Stimulated activated naive CD8-positive, alpha-beta T cell treated with anti-CD3 and anti-CD28 coated beads, Interleukin-15, Interleukin-2, amounts not matched to agents 100 U/mL and 50 U/mL, for 24 hours (primary cell): ENCODE results near the gene MEIS1.

Experiments used
- ATAC-seq: fragments of 150-1000 bp; cut with Tn5 transposase; one replicate; pipeline ENCODE4 v1.10.0; 2021
- DNase-seq: peaks from one replicate; pipeline ENCODE4 v3.0.0; 2021

MEIS1 gene

DNA sequence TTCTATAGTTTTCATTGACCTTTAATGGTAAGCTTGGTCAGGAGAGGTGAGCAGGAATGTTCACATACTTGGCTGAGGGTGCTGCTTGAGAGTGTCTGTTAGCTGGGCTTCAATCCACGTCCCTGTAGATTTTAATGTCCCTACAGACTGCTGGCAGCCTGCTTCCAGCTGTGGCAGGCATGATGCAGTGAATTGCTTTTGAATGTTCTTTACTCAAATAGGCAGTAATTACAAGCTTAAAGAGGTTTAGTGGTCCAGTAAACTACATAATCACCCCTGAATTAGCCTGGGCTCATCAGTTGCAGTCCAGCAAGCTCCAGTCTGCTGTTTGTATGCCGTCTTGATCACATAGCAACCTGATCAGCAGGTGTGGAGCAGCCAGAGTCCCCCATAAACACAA lies 102.1 kb downstream of the MEIS1 start:
- no peak for ATAC-seq
- DNase-seq, result no peak

DNA sequence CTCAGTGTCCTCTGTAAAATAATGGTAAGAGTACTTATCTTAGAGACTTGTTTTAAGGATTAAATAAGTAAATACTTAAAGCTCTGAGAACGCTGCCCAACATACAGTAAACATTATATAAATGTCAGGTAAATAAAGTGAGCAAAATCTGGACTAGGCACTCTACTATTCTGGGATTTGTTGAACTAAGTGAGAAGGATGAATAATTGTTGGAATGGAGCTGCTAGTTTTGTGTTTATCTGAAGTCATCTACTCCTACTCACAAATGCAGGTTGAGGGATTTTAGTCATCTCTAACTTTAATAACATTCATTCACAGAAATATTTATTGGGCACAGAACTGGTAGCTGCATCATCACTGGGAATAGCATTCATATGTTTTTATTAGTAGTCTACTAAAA lies 103.4 kb downstream of the MEIS1 start:
- ATAC-seq (no peak), DNase-seq (no peak)

DNA sequence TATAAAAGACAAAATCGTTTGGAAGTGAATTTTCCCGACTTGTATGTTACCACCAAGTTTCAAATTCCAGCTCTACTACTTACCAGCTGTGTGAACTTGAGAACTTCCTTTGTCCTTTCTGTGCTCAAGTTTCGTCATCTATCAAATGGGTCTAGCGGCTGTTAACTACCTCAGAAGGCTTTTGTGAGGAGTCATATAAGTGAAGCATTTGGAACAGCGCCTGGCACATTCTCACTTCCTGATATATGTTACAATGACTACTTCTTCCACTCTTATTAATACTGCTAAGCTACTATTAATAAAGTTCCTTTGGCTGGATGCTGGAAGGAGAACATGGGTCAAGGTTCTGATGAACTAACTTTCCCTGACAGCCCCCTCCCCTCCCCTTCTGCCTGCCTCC lies 104.5 kb downstream of the MEIS1 start:
- no peak for DNase-seq
- ATAC-seq, result no peak

DNA sequence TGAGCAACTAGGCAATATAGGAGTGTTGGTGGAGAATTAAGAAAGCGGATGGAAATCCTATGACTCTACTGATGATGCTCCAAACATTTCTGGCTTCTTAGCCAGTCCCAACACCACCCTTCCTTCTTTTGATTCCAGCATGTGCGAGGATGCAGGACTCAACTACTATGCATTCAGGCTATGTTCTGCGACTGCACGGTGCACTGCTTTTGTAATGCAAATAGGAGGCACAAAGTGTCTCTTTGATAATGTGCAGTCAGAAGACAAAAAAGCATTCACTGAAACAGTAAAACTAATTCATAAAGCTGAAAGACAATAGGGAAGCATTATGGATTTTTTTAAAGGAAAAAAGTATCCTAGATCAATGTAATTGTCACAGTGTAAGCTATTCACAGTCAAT lies 106.7 kb downstream of the MEIS1 start:
- ATAC-seq (no peak), DNase-seq (no peak)

DNA sequence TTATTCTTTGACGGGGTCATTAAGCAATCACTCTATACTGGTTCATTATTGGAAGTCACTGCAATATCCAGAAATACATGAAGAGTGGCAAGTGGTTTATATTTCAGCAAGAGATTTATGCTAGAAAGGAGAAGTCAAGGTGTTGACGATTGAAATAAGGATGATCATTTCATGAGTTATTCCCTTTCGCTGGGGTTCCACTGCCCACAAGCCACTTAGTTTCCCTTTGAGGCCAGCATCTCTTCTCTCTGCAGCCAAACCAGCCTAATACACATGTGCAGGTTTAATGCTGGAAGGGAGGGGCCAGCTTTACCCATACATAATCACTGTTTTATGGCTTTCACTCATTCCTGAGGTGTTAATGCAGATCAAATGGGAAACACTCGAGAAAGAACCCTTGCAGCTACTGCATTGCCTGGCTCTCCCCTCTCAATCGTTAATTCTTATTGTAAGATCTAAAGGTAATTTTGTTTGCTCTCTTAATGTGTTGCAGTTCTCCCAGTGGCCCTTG lies 108.4 kb downstream of the MEIS1 start:
- DNase-seq, result no peak
- ATAC-seq, result no peak

DNA sequence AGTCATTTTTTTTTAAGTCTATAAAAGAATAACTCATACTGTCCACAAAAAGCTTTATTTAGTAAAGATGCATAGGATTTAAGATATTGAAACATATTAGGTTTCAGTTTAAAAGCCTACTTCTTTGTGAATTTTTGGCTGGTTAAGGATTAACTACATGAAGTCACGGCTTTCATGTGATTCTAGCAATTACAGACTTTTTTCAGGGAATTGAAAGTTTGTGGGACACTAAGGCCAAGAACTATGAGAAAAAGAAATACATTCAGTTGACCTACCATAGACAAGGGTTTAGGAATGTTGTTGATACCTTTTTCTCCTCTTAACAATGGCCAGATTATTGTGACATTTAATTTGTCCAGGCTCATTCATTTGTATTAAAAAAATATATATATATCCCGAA lies 109.3 kb downstream of the MEIS1 start:
- DNase-seq, result no peak
- no peak for ATAC-seq

DNA sequence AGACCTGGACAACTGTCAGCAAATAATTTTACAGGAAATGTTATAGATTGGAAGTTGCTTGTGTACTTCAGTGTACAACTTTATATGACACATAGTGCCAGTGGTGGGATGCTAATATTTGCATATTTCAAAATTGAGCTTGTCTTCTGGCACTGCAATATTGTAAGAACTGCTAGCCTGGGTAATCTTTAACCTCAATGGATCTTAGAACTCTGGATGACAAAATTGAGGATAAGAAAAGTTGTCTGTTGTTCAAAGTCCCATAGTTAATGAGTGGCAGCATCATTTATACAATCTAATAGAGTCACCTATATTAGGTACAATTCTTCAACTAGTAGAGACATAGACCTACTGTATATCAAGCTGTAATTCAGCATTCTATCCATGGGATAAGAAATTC lies 110.3 kb downstream of the MEIS1 start:
- no peak for ATAC-seq
- DNase-seq, result no peak

DNA sequence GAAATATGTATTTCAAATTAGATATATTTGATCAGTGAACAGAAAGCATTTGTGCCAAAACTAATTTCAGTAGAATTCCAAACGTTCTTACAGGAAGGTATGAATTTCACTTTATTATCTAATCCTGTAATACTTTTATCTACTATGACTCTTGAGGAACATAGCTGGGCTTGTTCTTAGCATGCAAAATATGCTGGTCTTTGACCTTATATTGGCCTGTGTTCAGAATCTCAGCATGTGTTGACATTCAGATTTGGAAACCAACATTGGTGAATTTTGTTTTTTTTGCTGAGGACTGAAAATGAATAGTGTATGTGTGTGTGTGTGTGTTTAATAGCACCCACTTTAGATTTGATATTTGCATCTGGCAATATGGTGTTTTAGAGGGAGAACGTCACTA lies 112.2 kb downstream of the MEIS1 start:
- ATAC-seq (no peak), DNase-seq (no peak)

DNA sequence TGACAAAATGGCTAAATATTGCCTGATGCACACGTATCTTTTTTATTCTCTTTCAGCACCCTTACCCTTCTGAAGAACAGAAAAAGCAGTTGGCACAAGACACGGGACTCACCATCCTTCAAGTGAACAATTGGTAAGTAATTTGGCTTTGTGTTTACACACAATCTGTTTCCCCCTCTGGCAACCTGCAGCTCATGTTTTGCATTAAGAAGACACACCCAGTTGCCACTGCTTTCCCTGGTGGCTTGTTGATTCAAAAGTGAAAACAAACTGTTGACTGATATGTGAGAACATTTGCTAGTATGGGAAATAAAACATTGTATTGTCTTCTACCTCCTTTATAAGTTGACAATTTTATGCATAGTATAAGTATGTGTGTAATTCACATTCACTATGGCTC lies 113.0 kb downstream of the MEIS1 start:
- no peak for ATAC-seq
- no peak for DNase-seq

DNA sequence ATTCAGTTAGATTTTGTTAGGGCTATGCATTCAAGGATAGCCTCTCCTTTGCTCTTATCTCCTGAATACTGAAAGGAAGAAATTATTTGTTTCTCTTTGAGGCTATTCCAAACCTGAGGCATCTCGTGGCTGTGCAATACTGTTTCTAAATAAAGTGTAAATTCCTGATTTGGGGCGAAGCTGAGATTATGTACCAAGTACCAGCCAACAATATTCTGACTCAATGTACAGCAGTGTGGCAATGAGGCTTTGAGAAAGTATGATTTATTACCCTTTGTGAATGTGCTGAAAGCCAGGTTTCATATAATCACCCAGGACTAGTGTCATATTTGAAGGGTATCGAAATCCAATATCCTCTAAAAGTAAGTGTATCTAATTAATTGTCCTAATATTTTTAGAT lies 113.5 kb downstream of the MEIS1 start:
- DNase-seq (no peak), ATAC-seq (no peak)

DNA sequence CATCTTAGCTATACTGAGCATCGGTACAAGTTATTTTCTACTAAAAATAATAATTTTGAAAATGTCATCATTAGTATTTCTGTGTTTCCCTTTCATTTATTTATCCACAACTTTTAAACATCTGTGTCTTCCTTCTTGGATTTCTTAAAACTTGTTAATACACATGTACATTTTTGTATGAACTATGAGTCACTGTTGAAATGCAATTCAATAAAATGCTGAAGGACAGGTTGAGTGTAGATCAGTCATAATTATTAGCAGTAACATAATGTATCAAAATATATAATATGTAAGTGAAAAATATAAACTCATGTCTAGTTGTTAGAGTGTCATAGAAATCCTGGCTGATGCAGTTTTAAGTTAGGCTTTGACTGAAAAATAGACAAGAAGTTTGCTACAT lies 115.9 kb downstream of the MEIS1 start:
- ATAC-seq (no peak), DNase-seq (no peak)

DNA sequence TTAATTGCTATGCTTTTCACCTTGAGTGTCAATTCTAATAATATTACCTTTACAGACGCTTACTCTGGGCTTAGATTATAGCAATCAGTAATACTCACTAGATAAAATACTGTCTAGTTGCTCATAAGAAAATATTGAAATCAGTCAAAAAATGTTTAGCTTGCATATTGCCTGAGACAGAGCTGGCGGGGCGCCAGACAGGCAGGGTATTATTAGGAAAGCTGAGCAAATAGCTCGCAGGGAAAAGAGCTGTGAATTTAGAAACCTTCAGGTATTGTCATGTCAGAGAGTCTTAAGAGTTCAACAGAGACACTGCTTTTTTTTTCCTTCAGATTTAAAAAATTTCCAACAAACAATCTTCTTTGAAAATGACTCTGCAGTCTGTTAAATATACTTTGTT lies 118.4 kb downstream of the MEIS1 start:
- ATAC-seq, result no peak
- no peak for DNase-seq

DNA sequence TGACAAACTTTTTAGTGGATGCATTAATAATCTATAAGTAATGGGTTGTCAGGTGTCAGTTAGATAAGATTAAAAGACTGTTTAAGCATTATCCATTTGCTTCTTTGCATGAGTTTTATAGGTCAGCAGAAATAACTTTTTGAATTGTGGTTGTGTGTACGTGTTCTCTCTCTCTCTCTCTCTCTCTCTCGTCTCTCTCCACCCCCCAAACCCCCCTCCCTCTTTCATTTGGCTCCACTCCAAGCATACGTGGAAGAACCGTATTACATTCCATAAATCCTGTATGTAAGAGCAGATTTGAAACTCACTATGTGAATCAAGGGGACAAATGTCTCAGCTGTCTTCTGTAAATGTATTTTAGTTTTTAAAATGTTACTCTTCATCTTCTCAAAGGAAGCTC lies 120.2 kb downstream of the MEIS1 start:
- no peak for DNase-seq
- ATAC-seq, result no peak

DNA sequence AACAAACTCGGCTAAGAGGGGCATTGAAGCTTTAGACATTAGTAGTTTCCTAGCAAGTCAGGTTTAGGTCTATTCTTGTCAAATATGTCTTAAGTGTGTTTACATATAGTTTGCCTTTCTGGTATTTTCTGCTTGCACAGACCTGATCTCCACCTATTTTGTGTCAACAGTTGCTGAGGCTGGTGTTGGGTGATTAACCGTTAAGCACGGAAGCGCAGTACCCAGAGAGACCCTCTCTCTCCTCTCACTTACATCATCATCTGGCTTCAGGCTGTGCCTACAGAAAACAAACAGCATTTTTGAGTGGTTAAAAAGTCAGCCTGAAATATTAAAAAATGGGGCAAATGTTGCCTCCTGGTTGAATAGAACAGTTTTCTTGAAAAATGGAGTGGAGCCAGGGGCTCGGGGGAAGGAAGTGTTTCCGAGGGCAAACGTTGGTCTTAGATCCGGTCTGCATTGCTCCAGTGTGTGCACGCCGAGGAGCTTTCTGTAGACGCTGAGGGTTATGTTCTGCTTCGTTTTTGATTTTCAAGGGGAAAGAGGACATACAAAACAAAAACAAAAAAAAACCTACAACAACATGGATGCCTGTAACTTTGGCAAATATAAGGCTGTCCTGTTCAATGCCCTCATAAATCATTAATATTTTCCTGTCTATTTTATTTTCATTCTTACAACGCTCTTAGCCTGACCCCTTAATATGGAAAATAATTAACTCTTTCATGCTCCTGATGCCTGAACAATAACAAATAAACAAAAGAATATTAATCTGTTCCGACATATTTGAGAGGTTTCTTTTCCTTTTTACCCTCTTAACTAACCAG lies 120.8 kb downstream of the MEIS1 start:
- no peak for ATAC-seq
- no peak for DNase-seq

DNA sequence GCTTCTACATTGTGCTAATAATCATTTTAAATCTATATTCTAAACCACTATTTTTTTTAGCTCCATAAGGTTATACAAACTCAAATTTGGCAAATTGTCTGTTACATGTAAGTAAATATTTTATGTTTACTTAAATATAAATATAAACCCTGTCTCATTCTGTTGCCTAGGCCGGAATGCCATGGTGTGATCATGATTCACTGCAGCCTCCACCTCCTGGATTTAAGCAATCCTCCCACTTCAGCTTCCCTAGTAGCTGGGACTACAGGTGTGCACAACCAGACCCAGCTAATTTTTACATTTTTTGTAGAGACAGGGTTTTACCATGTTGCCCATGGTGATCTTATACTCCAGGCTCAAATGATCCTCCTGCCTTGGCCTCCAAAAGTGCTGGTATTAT lies 124.7 kb downstream of the MEIS1 start:
- DNase-seq (no peak), ATAC-seq (no peak)

DNA sequence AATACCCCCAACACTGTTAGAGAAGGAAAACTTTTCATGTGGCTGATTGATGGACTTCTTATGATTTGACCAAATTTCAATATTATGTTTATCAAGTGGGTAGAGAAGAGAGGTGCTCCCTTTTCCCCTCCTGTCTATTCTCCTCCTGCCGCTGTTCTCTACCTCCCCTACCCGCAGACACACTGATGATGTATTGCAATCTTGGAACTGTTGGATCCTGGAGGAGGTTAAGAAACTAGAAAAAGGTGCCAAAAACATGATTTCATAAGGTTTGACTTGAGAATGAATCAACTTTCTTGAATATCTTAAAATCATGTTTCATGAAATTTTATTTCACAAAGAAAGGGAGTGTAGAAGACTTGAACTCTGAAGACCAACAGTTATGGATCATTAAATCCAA lies 125.8 kb downstream of the MEIS1 start:
- DNase-seq, result no peak
- ATAC-seq, result no peak

DNA sequence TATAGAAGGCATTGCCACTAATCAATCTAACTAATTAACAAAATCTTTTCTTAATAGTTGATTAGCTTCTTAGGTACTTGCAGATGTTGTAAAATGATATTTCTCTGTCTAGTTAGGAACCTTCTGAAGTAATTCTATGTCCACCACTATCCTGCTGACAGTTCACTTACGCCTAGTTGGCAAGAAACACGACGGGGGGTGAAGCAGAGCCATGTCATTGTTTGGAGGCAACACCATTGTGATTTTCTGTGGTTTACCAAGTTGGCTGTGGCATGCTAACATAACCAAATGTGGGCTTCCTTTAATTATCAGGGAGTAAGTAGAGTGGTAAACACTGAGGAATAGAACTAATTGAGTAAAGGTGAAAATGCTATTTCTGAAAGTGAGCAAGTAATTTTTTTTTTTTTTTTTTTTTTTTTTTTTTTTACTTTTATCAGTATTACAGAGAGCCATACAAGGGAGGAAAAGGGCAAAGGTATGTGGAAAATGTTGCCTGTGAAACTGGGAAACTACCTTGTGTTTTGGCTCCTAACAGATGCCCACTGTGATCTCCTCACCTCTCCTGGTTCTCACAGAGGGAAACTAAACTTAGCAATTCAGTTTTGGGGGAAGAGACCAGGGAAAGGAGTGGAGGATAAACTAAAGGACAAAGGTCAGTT lies 126.8 kb downstream of the MEIS1 start:
- DNase-seq, result no peak
- no peak for ATAC-seq

DNA sequence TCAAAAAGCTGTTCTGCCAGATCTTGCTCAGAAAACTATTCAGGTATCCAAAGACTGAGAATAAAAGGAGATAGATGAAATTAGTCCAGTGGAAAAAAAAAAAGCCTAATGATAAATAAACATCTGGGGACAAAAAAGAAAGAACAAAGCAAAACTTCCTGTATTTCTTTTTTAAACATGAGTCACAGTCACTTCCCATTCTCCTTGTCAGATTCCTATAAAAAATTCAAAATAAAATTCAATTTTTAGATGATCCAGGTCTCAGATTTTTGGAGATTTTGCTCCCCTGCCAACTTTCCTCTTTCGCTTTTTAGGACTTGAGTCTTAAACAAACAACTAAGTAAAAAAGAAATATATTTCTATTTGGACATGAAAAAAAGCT lies 127.4 kb downstream of the MEIS1 start:
- no peak for ATAC-seq

DNA sequence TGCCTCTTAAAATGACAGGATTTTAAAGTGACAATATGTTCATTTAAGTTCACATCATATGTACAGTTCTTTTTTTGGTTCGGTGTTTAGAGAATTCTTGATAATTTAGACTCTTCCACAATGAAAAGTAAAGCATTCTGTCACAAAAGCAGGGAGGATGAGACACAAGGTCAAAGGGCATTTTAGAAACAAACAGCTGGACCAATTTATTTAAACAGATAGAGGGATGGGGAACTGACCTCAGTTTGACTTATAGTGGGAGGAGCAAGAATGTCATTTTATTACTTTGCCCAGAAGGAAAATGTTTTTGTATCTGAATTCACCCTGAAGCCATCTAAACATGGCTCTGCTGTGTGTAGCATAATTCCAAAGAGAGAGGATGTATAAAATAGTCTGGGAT lies 128.5 kb downstream of the MEIS1 start:
- ATAC-seq, result no peak
- no peak for DNase-seq

More for the DNA sequence above, 127.4 kb downstream of the MEIS1 start:
- no peak for DNase-seq

DNA sequence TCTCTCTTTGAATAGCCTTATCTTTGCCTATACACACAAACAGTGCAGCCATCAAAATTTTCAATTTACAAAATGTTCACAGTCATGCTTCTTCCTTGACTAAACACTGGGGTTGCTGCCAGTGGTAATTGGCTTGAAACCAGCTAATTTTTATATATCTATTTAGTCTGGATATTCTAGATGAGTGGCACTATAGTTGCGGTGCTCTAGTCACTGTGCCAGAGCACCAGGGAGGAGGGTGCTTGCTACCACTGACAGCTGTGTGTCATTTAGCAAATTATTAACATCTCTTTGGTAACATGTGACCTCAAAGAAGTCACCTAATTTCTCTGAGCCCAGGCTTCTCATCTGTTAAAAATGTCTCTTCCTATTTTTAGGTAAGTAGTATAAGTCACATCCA lies 130.4 kb downstream of the MEIS1 start:
- ATAC-seq (no peak), DNase-seq (no peak)

DNA sequence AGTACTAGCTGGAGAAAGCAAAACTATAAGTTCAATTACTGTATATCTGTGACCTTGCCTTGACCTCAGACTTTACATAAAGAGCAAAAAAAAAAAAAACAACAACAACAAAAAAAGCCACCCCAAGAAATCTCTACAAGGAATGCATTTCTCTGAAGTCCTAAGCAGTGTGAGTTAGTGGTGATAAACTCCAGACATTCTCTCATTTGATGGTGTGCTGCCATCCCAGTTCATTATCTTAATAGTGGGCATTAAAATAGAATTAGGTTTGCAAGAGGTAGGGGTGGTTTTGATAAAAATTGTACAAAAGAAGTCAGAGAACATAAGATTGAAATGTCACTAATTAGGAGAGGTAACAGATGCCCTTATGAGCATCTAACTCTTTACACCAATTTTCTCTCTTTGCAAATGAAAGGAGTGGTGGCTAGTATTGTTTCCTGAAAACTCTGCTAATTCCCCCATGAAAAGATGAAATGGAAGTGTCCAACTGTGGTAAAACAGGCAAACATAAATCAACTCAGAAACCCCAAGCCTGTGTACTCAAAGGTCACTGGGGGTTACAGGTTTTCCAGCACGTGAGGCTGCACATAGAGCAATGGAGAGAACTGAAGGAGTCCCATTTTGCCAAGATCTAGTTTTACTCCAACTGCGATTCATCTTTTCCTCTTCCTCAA lies 131.9 kb downstream of the MEIS1 start:
- ATAC-seq (no peak), DNase-seq (no peak)

DNA sequence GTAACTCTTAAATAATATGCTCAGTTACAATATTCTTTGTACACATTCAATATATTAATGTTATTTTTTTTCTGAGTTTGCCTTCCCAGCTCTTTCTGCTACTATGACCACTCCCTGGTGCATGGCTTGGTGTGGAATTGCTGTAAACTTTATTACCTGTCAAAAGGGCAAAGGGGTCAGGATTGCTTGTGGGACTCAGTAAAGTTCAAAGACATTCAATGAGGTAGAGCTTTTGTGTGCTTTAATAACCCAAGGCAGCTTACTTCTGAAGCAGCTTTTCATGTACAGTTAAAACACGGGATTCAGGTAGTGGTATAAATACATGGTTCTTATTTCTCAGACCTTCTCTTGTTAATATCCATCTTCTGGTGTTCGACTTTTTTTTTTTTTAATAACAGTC lies 132.8 kb downstream of the MEIS1 start:
- no peak for ATAC-seq
- DNase-seq, result no peak

DNA sequence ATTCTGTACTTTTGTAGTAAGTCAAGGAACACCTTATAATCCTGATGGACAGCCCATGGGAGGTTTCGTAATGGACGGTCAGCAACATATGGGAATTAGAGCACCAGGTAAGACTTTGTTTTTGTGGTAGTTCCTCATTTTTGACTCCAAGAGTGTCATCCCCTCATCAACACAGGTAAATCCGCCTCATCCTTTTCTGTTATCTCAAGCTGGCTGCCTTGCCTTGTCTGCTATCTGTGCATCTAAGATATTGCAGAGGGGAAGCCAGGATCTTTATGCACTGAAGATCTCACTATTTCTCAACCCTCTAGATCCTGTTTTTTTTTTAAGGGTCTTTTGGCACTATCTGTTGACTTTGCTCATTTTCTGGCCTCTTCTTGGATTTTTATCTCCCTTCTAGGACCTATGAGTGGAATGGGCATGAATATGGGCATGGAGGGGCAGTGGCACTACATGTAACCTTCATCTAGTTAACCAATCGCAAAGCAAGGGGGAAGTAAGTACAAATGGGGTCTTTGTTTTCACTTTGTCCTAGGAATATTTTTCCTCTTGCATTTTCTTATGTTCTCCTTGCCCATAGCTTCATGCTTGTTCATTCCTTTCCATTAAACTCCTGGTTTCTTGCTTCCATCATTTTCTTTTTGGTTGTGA lies 133.8 kb downstream of the MEIS1 start:
- ATAC-seq, result no peak
- DNase-seq, result no peak
